H9 (cell line): Measurements from ENCODE around the gene IFT81. TPM values are rescaled to one million over a fixed set of nuclear protein-coding genes. Genes with fewer than 3 reads are reported as not detected.

Experiments used
- DNase-seq: peaks from one replicate; pipeline ENCODE4 v3.0.0-alpha.2; 2017
- H2AFZ ChIP-seq: one replicate; pipeline ENCODE4 v1.6.1; 2013; ENCODE audit warnings: mild to moderate bottlenecking, low read length, control low read depth, moderate library complexity
- H2AK5ac ChIP-seq: 2 replicates; pipeline ENCODE4 v1.6.1; 2013; ENCODE audit warnings: low read length, control low read depth, mixed read lengths; ENCODE audit not compliant: insufficient read length
- H2BK120ac ChIP-seq: one replicate; pipeline ENCODE4 v1.6.1; 2013; ENCODE audit warnings: low read depth, mild to moderate bottlenecking, low read length, control low read depth, inconsistent platforms; ENCODE audit not compliant: poor library complexity, severe bottlenecking
- H2BK12ac ChIP-seq: 2 replicates; pipeline ENCODE4 v1.6.1; 2013; ENCODE audit warnings: low read length, control low read depth, mixed read lengths, low read depth; ENCODE audit not compliant: insufficient read length
- H2BK15ac ChIP-seq: 2 replicates; pipeline ENCODE4 v1.6.1; 2013; ENCODE audit warnings: low read depth, low read length, control low read depth
- H2BK20ac ChIP-seq: one replicate; pipeline ENCODE4 v1.6.1; 2013; ENCODE audit warnings: low read depth, mild to moderate bottlenecking, low read length, control low read depth, inconsistent platforms; ENCODE audit not compliant: poor library complexity, severe bottlenecking
- H2BK5ac ChIP-seq: 2 replicates; pipeline ENCODE4 v1.6.1; 2013; ENCODE audit warnings: low read length, control low read depth, mixed read lengths; ENCODE audit not compliant: insufficient read length
- H3K14ac ChIP-seq: 2 replicates; pipeline ENCODE4 v1.6.1; 2013; ENCODE audit warnings: low read length, control low read depth; ENCODE audit not compliant: insufficient read depth
- H3K18ac ChIP-seq: 2 replicates; pipeline ENCODE4 v1.6.1; 2013; ENCODE audit warnings: low read depth, mild to moderate bottlenecking, mixed read lengths, low read length, control low read depth; ENCODE audit not compliant: insufficient read length
- H3K23ac ChIP-seq: 2 replicates; pipeline ENCODE4 v1.6.1; 2013; ENCODE audit warnings: low read length, control low read depth, mixed read lengths, low read depth; ENCODE audit not compliant: insufficient read length
- H3K23me2 ChIP-seq: 2 replicates; pipeline ENCODE4 v1.6.1; 2013; ENCODE audit warnings: low read depth, mild to moderate bottlenecking, mixed read lengths, low read length, control low read depth; ENCODE audit not compliant: insufficient read length, poor library complexity, severe bottlenecking
- H3K27ac ChIP-seq: 2 replicates; pipeline ENCODE4 v1.5.1; 2013; ENCODE audit warnings: low read length, control low read depth, mixed read lengths, low read depth; ENCODE audit not compliant: insufficient read length
- H3K27me3 ChIP-seq: 2 replicates; pipeline ENCODE4 v1.6.1; 2013; ENCODE audit warnings: low read length, control low read depth, inconsistent platforms; ENCODE audit not compliant: insufficient read depth
- H3K4ac ChIP-seq: 2 replicates; pipeline ENCODE4 v1.6.1; 2013; ENCODE audit warnings: low read depth, mild to moderate bottlenecking, control low read depth, inconsistent platforms, low read length, moderate library complexity
- H3K4me1 ChIP-seq: 2 replicates; pipeline ENCODE4 v1.6.1; 2013; ENCODE audit warnings: low read length, control low read depth, inconsistent platforms; ENCODE audit not compliant: insufficient read depth
- H3K4me2 ChIP-seq: 2 replicates; pipeline ENCODE4 v1.6.1; 2013; ENCODE audit warnings: low read length, control low read depth, mixed read lengths; ENCODE audit not compliant: insufficient read length, insufficient read depth
- H3K56ac ChIP-seq: 2 replicates; pipeline ENCODE4 v1.6.1; 2013; ENCODE audit warnings: low read depth, mild to moderate bottlenecking, mixed read lengths, low read length, control low read depth; ENCODE audit not compliant: insufficient read length
- H3K79me1 ChIP-seq: 2 replicates; pipeline ENCODE4 v1.6.1; 2013; ENCODE audit warnings: low read depth, mild to moderate bottlenecking, moderate library complexity, low read length, control low read depth, inconsistent platforms; ENCODE audit not compliant: insufficient read depth, poor library complexity, severe bottlenecking
- H3K79me2 ChIP-seq: 2 replicates; pipeline ENCODE4 v1.6.1; 2013; ENCODE audit warnings: low read length, control low read depth, inconsistent platforms; ENCODE audit not compliant: insufficient read depth
- H3K9ac ChIP-seq: 2 replicates; pipeline ENCODE4 v1.6.1; 2013; ENCODE audit warnings: low read length, control low read depth, mixed read lengths; ENCODE audit not compliant: insufficient read length; ENCODE audit errors: extremely low read depth
- H3K9me3 ChIP-seq: one replicate; pipeline ENCODE4 v1.6.1; 2013; ENCODE audit warnings: low read depth, low read length, inconsistent platforms; ENCODE audit not compliant: control insufficient read depth
- H3T11ph ChIP-seq: one replicate; pipeline ENCODE4 v1.6.1; 2013; ENCODE audit warnings: mild to moderate bottlenecking, low read length, control low read depth, inconsistent platforms
- H4K20me1 ChIP-seq: one replicate; pipeline ENCODE4 v1.6.1; 2013; ENCODE audit not compliant: control insufficient read depth, insufficient read length, insufficient read depth
- H4K5ac ChIP-seq: 2 replicates; pipeline ENCODE4 v1.6.1; 2013; ENCODE audit warnings: low read depth, mild to moderate bottlenecking, mixed read lengths, low read length, control low read depth; ENCODE audit not compliant: insufficient read length
- H4K8ac ChIP-seq: replicated peaks from 2 replicates; pipeline ENCODE4 v1.6.1; 2013; ENCODE audit warnings: low read length, control low read depth, mixed read lengths, low read depth; ENCODE audit not compliant: insufficient read length
- H4K91ac ChIP-seq: 2 replicates; pipeline ENCODE4 v1.6.1; 2013; ENCODE audit warnings: low read depth, mild to moderate bottlenecking, moderate library complexity, mixed read lengths, low read length, control low read depth; ENCODE audit not compliant: insufficient read length
- H3K27ac Mint-ChIP-seq, 3 experiments: 2 replicates in 2 of 3; 3 replicates in 1 of 3; pipeline ENCODE4 v1.8.0; 2020 to 2021; ENCODE audit warnings: mixed read lengths in 3 of 3, mild to moderate bottlenecking in 1 of 3, moderate library complexity in 1 of 3
- H3K27me3 Mint-ChIP-seq: 2 replicates; pipeline ENCODE4 v1.8.0; 2021; ENCODE audit warnings: low read depth, mild to moderate bottlenecking, moderate library complexity, mixed read lengths
- H3K36me3 Mint-ChIP-seq, 3 experiments: 2 replicates in 2 of 3; 3 replicates in 1 of 3; pipeline ENCODE4 v1.8.0; 2020 to 2021; ENCODE audit warnings: low read depth in 3 of 3, mixed read lengths in 3 of 3; ENCODE audit not compliant: insufficient read depth in 1 of 3
- H3K4me1 Mint-ChIP-seq, 2 experiments: 2 replicates each; pipeline ENCODE4 v1.8.0; 2020; ENCODE audit warnings: mixed read lengths in 2 of 2
- H3K4me3 Mint-ChIP-seq, 2 experiments: 2 replicates in 1 of 2; 3 replicates in 1 of 2; pipeline ENCODE4 v1.8.0; 2020 to 2021; ENCODE audit warnings: mild to moderate bottlenecking in 2 of 2, mixed read lengths in 2 of 2, moderate library complexity in 1 of 2
- H3K9me3 Mint-ChIP-seq, 2 experiments: 2 replicates in 1 of 2; 3 replicates in 1 of 2; pipeline ENCODE4 v1.8.0; 2020; ENCODE audit warnings: mild to moderate bottlenecking in 2 of 2, mixed read lengths in 2 of 2, moderate library complexity in 1 of 2
- WGBS: extraction: QIAGEN DNeasy Blood & Tissue Kit; methylation state at CpG from one replicate; pipeline ENCODE4 v1.1.7; 2013; ENCODE audit warnings: missing lambda C conversion rate, low lambda C conversion rate, mixed read lengths; ENCODE audit not compliant: insufficient read length; ENCODE audit errors: extremely low coverage; 5-methylcytosine and 5-hydroxymethylcytosine counted together
- total RNA-seq: library from RNA; stranded (reverse); gene quantifications from 2 replicates; pipeline ENCODE4 v1.2.1, GENCODE V29; 2021
- TF ChIP-seq, protein P1 (sequence below): fragments of 200-600 bp; sonication (generic); conservative IDR thresholded peaks from 3 replicates; pipeline ENCODE4 v1.8.0; 2021; ENCODE audit warnings: antibody characterized with exemption, mild to moderate bottlenecking

Gene IFT81
- total RNA-seq, 1 experiment from 2014 or later, result 9.3 TPM

DNA sequence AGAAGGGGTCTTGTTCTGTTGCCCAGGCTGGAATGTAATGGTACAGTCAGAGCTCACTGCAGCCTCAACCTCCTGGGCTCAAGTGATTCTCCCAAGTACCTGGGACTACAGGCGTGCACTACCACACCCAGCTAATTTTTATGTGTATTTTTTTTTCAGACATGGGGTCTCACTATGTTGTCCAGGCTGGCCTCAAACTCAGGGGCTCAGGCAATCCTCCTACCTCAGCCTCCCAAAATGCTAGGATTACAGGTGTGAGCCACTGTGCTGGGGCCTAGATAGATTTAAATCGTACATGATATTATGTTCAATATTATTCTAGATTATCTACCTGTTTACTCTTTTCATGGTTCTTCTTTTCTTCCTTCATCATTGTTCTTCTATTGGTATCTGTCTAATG, 61.5 kb downstream of the IFT81 start:
- no peak overlapping the region for H3K4me3 Mint-ChIP-seq
- WGBS, result no CpG with 5 or more reads among the region's 2 CpGs
- DNase-seq, result no peak

More for the DNA sequence above, 61.5 kb downstream of the IFT81 start:
- Mint-ChIP-seq H3K9me3 (peaks cover 16 to 19% of the 10 kb centered on the region in 2 experiments), H3K4me1 (no peaks in the 10 kb centered on the region), H3K27ac (no peak overlapping the region), H3K36me3 (peaks cover 15 to 26% (median 20%) of the 10 kb centered on the region in 3 experiments), H3K27me3 (no peaks in the 10 kb centered on the region)
- H2AK5ac ChIP-seq, result no peak overlapping the region
- H3K14ac ChIP-seq, result no peak overlapping the region
- H3K23ac ChIP-seq, result no peak overlapping the region
- H3K79me2 ChIP-seq, result no peaks in the 10 kb centered on the region
- no peaks in the 10 kb centered on the region for H3K79me1 ChIP-seq
- H3K27ac ChIP-seq, result no peak overlapping the region
- no peak overlapping the region for H2BK120ac ChIP-seq
- H3T11ph ChIP-seq, result no peak overlapping the region
- H4K91ac ChIP-seq, result no peak overlapping the region
- H3K18ac ChIP-seq, result no peak overlapping the region
- no peak overlapping the region for H3K4me2 ChIP-seq
- TF ChIP-seq, protein P1, sequence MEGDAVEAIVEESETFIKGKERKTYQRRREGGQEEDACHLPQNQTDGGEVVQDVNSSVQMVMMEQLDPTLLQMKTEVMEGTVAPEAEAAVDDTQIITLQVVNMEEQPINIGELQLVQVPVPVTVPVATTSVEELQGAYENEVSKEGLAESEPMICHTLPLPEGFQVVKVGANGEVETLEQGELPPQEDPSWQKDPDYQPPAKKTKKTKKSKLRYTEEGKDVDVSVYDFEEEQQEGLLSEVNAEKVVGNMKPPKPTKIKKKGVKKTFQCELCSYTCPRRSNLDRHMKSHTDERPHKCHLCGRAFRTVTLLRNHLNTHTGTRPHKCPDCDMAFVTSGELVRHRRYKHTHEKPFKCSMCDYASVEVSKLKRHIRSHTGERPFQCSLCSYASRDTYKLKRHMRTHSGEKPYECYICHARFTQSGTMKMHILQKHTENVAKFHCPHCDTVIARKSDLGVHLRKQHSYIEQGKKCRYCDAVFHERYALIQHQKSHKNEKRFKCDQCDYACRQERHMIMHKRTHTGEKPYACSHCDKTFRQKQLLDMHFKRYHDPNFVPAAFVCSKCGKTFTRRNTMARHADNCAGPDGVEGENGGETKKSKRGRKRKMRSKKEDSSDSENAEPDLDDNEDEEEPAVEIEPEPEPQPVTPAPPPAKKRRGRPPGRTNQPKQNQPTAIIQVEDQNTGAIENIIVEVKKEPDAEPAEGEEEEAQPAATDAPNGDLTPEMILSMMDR, result no peak
- no peak overlapping the region for H2BK20ac ChIP-seq
- H4K5ac ChIP-seq, result no peak overlapping the region
- H3K9me3 ChIP-seq, result peaks cover 5% of the 10 kb centered on the region
- H3K56ac ChIP-seq, result no peak overlapping the region
- H3K4me1 ChIP-seq, result no peaks in the 10 kb centered on the region
- no peak overlapping the region for H2BK15ac ChIP-seq
- no peaks in the 10 kb centered on the region for H4K20me1 ChIP-seq
- H3K4ac ChIP-seq, result no peak overlapping the region
- H2BK12ac ChIP-seq, result no peak overlapping the region
- no peak overlapping the region for H2AFZ ChIP-seq
- H3K23me2 ChIP-seq, result no peaks in the 10 kb centered on the region
- no peak overlapping the region for H3K9ac ChIP-seq
- H3K27me3 ChIP-seq, result no peaks in the 10 kb centered on the region
- H4K8ac ChIP-seq, result no peak overlapping the region
- H2BK5ac ChIP-seq, result no peak overlapping the region
